ENCODE results near the gene SNRPE.

SNRPE gene

GRCh38 chr1:203835476-203835875 lies 25.9 kb upstream of the SNRPE start (continued):
- TF ChIP-seq ZNF518A (tag by site-specific recombination; conservative IDR thresholded peaks at IDR 0.05; ENCODE audit: low read depth) (no peak), ZNF791 (tag by site-specific recombination; IDR thresholded peaks at IDR 0.05) (no peak), REPIN1 (tag by site-specific recombination; IDR thresholded peaks at IDR 0.05; ENCODE audit: low read depth) (no peak), ZFP3 (tag by site-specific recombination; IDR thresholded peaks at IDR 0.05; ENCODE audit: low read depth) (no peak)

- Histone ChIP-seq H3K9me3 (ENCODE audit: control insufficient read depth, insufficient read depth, low read depth, low read length) (no peaks in the 10 kb centered on the region), H3K4me1 (ENCODE audit: control insufficient read depth, insufficient read depth, low read length) (no peaks in the 10 kb centered on the region), H3K27ac (ENCODE audit: extremely low read depth, low read depth, low read length) (no peak overlapping the region), H3K36me3 (ENCODE audit: control insufficient read depth in 2 of 2, insufficient read depth in 1 of 2, low read length in 2 of 2) (peaks cover 71 to 82% of the 10 kb centered on the region in 2 experiments), H3K4me3 (ENCODE audit: low read depth, low read length) (no peak overlapping the region)
- ChIA-PET POLR2A (no interaction called here), CTCF (interaction anchor here (0.7 kb wide), 1 partner anchor 727 kb away, joined by 4 read pairs; no protein-coding TSS in a partner anchor)
- no peak for TF ChIP-seq PRDM6 (tag by site-specific recombination; IDR thresholded peaks at IDR 0.05)
- TF ChIP-seq ZNF585B (tag by site-specific recombination; IDR thresholded peaks at IDR 0.05): no peak
- no peak for TF ChIP-seq ZSCAN30 (tag by site-specific recombination; IDR thresholded peaks at IDR 0.05)
- TF ChIP-seq GLIS1 (tag by site-specific recombination; IDR thresholded peaks at IDR 0.05): 0 out of 2 replicates have a peak, but pooled peaks have one; percentile 32
Measured at GRCh38 chr1:203839081-203839480, 22.3 kb upstream of the SNRPE start.

- POLR2A ChIA-PET: no interaction called here
- Histone ChIP-seq H3K36me3 (ENCODE audit: control insufficient read depth in 2 of 2, insufficient read depth in 1 of 2, low read length in 2 of 2) (peaks cover 65 to 79% of the 10 kb centered on the region in 2 experiments), H3K4me3 (ENCODE audit: low read depth, low read length) (no peak overlapping the region), H3K27ac (ENCODE audit: extremely low read depth, low read depth, low read length) (no peak overlapping the region), H3K9me3 (ENCODE audit: control insufficient read depth, insufficient read depth, low read depth, low read length) (no peaks in the 10 kb centered on the region), H3K4me1 (ENCODE audit: control insufficient read depth, insufficient read depth, low read length) (no peaks in the 10 kb centered on the region)
- CTCF ChIA-PET: interaction anchor here (0.6 kb wide), 1 partner anchor 213 kb away, joined by 3 read pairs; no protein-coding TSS in a partner anchor
- TF ChIP-seq ZNF623 (tag by site-specific recombination; IDR thresholded peaks at IDR 0.05): peak; percentile 50; the same call in 1 of the 2 replicates
- TF ChIP-seq ZNF239 (tag by site-specific recombination; IDR thresholded peaks at IDR 0.05): no peak
- TF ChIP-seq ATF2 (tag by site-specific recombination; IDR thresholded peaks at IDR 0.05; ENCODE audit: low read depth): no peak
- 0 out of 2 replicates have a peak, but pooled peaks have one; percentile 38 for TF ChIP-seq ZXDB (tag by site-specific recombination; IDR thresholded peaks at IDR 0.05)
- no peak for TF ChIP-seq ZNF2 (tag by site-specific recombination; IDR thresholded peaks at IDR 0.05)
- TF ChIP-seq ZNF140 (tag by site-specific recombination; IDR thresholded peaks at IDR 0.05): peak; percentile 44; the same call in 1 of the 2 replicates
- TF ChIP-seq SCRT1 (tag by site-specific recombination; IDR thresholded peaks at IDR 0.05; ENCODE audit: borderline replicate concordance): peak; percentile 35; the same call in 1 of the 2 replicates
- TF ChIP-seq ZSCAN30 (tag by site-specific recombination; IDR thresholded peaks at IDR 0.05): no peak
- 0 out of 2 replicates have a peak, but pooled peaks have one; percentile 10 for TF ChIP-seq ZNF433 (tag by site-specific recombination; IDR thresholded peaks at IDR 0.05; ENCODE audit: low read depth)
- TF ChIP-seq ZNF404 (tag by site-specific recombination; IDR thresholded peaks at IDR 0.05): 0 out of 2 replicates have a peak, but pooled peaks have one; percentile 10
- no peak for TF ChIP-seq ZNF416 (tag by site-specific recombination; IDR thresholded peaks at IDR 0.05)
- peak; percentile 61 for TF ChIP-seq ZNF555 (tag by site-specific recombination; conservative IDR thresholded peaks at IDR 0.05)
- TF ChIP-seq ZNF654 (tag by site-specific recombination; IDR thresholded peaks at IDR 0.05; ENCODE audit: low read depth): peak; percentile 22; the same call in 1 of the 2 replicates
- TF ChIP-seq ZNF510 (tag by site-specific recombination; IDR thresholded peaks at IDR 0.05; ENCODE audit: insufficient replicate concordance): peak; percentile 24
Measured at GRCh38 chr1:203840208-203840808, 21.1 kb upstream of the SNRPE start.

All from HEK293 (cell line).